Natural killer cell (primary cell): ENCODE measurements around the gene SLC38A9. TPM values are rescaled to one million over a fixed set of nuclear protein-coding genes. Genes with fewer than 3 reads are reported as not detected.

Source experiments
- ATAC-seq, 3 donors: fragments of 150-1000 bp in 2 of 3; fragments of 200-7000 bp in 1 of 3; cut with Tn5 transposase; 1 replicate in 1 of 3; 2 replicates in 2 of 3; pipeline ENCODE4 v1.10.0; 2021; ENCODE audit warnings: mild to moderate bottlenecking in 2 of 3, moderate library complexity in 2 of 3
- DNase-seq, 2 donors: peaks; one replicate each; pipeline versions ENCODE4 v3.0.0 to v3.0.0-alpha.2; 2013 to 2021; ENCODE audit warnings: mixed read lengths in 1 of 2
- H3K27ac ChIP-seq: one replicate; pipeline ENCODE4 v1.5.1; 2013; ENCODE audit warnings: mild to moderate bottlenecking, low read length
- H3K27me3 ChIP-seq: one replicate; pipeline ENCODE4 v1.6.1; 2013; ENCODE audit warnings: low read length; ENCODE audit not compliant: control insufficient read depth, insufficient read depth
- H3K36me3 ChIP-seq: one replicate; pipeline ENCODE4 v1.6.1; 2013; ENCODE audit warnings: low read length; ENCODE audit not compliant: control insufficient read depth, insufficient read depth
- H3K4me1 ChIP-seq: one replicate; pipeline ENCODE4 v1.6.1; 2013; ENCODE audit warnings: low read length; ENCODE audit not compliant: control insufficient read depth, insufficient read depth
- H3K4me3 ChIP-seq: one replicate; pipeline ENCODE4 v1.5.1; 2013; ENCODE audit warnings: low read length
- H3K9me3 ChIP-seq: one replicate; pipeline ENCODE4 v1.6.1; 2013; ENCODE audit warnings: low read length; ENCODE audit not compliant: control insufficient read depth, insufficient read depth
- H3K27ac Mint-ChIP-seq, 2 donors: one replicate each; pipeline ENCODE4 v1.8.0; 2022; ENCODE audit warnings: mild to moderate bottlenecking in 2 of 2, mixed read lengths in 2 of 2, moderate library complexity in 1 of 2
- H3K27me3 Mint-ChIP-seq, 2 donors: one replicate each; pipeline ENCODE4 v1.8.0; 2022; ENCODE audit warnings: low read depth in 2 of 2, mixed read lengths in 2 of 2
- H3K36me3 Mint-ChIP-seq: one replicate; pipeline ENCODE4 v1.8.0; 2022; ENCODE audit warnings: mixed read lengths
- H3K4me1 Mint-ChIP-seq, 2 donors: one replicate each; pipeline ENCODE4 v1.8.0; 2022; ENCODE audit warnings: mixed read lengths in 2 of 2
- H3K4me3 Mint-ChIP-seq: one replicate; pipeline ENCODE4 v1.8.0; 2022; ENCODE audit warnings: mild to moderate bottlenecking, moderate library complexity, mixed read lengths
- H3K9me3 Mint-ChIP-seq, 2 donors: one replicate each; pipeline ENCODE4 v1.8.0; 2022; ENCODE audit warnings: mixed read lengths in 2 of 2
- CTCF ChIP-seq: fragments of 200-600 bp; IDR thresholded peaks from one replicate; pipeline ENCODE4 v1.8.0; 2022; ENCODE audit warnings: antibody characterized with exemption
- WGBS: methylation state at CpG from one replicate; pipeline ENCODE4 v1.1.7; 2013; ENCODE audit warnings: missing lambda C conversion rate; ENCODE audit not compliant: insufficient coverage; 5-methylcytosine and 5-hydroxymethylcytosine counted together
- intact Hi-C: fragments of 100-400 bp; cut with micrococcal nuclease; formaldehyde crosslinking; loops from one replicate; pipeline ENCODE4 v1.14.2; 2022
- total RNA-seq, 4 donors: library from RNA; stranded (reverse); fragments of 120-200 nt in 1 of 4; gene quantifications; one replicate each; pipeline versions ENCODE4 v1.2.3 to v1.2.4, GENCODE V29; 2013 to 2022

The SLC38A9 gene
- total RNA-seq, 3 donors from 2014 or later (not counting 1 experiment from before 2014, with no cell fraction given): 20.6 to 33.9 (median 27.0) TPM

GRCh38 chr5:55585206-55585610 is 126.9 kb downstream of the SLC38A9 start:
- H3K9me3 Mint-ChIP-seq: no peaks in the 10 kb centered on the region

GRCh38 chr5:55584398-55585205 is 127.5 kb downstream of the SLC38A9 start:
- Histone ChIP-seq H3K4me1 (no peaks in the 10 kb centered on the region), H3K9me3 (no peaks in the 10 kb centered on the region), H3K4me3 (no peak overlapping the region), H3K27me3 (no peaks in the 10 kb centered on the region), H3K27ac (no peak overlapping the region), H3K36me3 (no peaks in the 10 kb centered on the region)
- intact Hi-C loops: no loop called here
- DNase-seq (no peak), ATAC-seq (no peak)
- no peak for TF ChIP-seq CTCF
- Mint-ChIP-seq H3K36me3 (no peaks in the 10 kb centered on the region), H3K4me3 (no peak overlapping the region), H3K4me1 (no peaks in the 10 kb centered on the region), H3K27ac (no peak overlapping the region), H3K9me3 (no peaks in the 10 kb centered on the region), H3K27me3 (no peaks in the 10 kb centered on the region)
- 97% methylated on average over 3 of the region's 3 CpGs for WGBS

More at GRCh38 chr5:55585206-55585610, 126.9 kb downstream of the SLC38A9 start:
- Mint-ChIP-seq H3K36me3 (no peaks in the 10 kb centered on the region), H3K27ac (no peak overlapping the region), H3K4me3 (no peak overlapping the region), H3K27me3 (no peaks in the 10 kb centered on the region), H3K4me1 (peaks cover 0 to under 1% of the 10 kb centered on the region in 2 donors)
- DNase-seq (no peak), ATAC-seq (peak in 1 of 3 donors; percentile 5)
- Histone ChIP-seq H3K27me3 (no peaks in the 10 kb centered on the region), H3K9me3 (no peaks in the 10 kb centered on the region), H3K4me3 (no peak overlapping the region), H3K27ac (no peak overlapping the region), H3K36me3 (no peaks in the 10 kb centered on the region), H3K4me1 (no peaks in the 10 kb centered on the region)
- WGBS: 94% methylated on average over 1 of the region's 1 CpG
- TF ChIP-seq CTCF: no peak
- intact Hi-C loops: no loop called here

- no peaks in the 10 kb centered on the region for H3K9me3 Mint-ChIP-seq
- H3K27me3 Mint-ChIP-seq: no peaks in the 10 kb centered on the region
- WGBS: 86% methylated on average over 7 of the region's 9 CpGs
- no peaks in the 10 kb centered on the region for H3K4me1 Mint-ChIP-seq
- ATAC-seq (no peak), DNase-seq (no peak)
- H3K27me3 ChIP-seq: no peaks in the 10 kb centered on the region
- H3K36me3 ChIP-seq: no peaks in the 10 kb centered on the region
- H3K36me3 Mint-ChIP-seq: no peaks in the 10 kb centered on the region
- no peaks in the 10 kb centered on the region for H3K4me1 ChIP-seq
- no peak for TF ChIP-seq CTCF
- no peak overlapping the region for H3K27ac ChIP-seq
- no peaks in the 10 kb centered on the region for H3K9me3 ChIP-seq
- H3K4me3 ChIP-seq: no peak overlapping the region
- intact Hi-C loops: no loop called here
- H3K4me3 Mint-ChIP-seq: no peak overlapping the region
- H3K27ac Mint-ChIP-seq: no peak overlapping the region
Observed at GRCh38 chr5:55583578-55583977, 128.5 kb downstream of the SLC38A9 start.

- H3K27ac ChIP-seq: no peak overlapping the region
- H3K9me3 ChIP-seq: no peaks in the 10 kb centered on the region
- TF ChIP-seq CTCF: no peak
- DNase-seq: peak in 1 of 2 donors; percentile 36
- no peaks in the 10 kb centered on the region for H3K36me3 ChIP-seq
- no peak overlapping the region for H3K27ac Mint-ChIP-seq
- H3K36me3 Mint-ChIP-seq: no peaks in the 10 kb centered on the region
- no peaks in the 10 kb centered on the region for H3K9me3 Mint-ChIP-seq
- H3K27me3 ChIP-seq: no peaks in the 10 kb centered on the region
- no peaks in the 10 kb centered on the region for H3K4me1 ChIP-seq
- no peaks in the 10 kb centered on the region for H3K27me3 Mint-ChIP-seq
- ATAC-seq: no peak
- H3K4me1 Mint-ChIP-seq: no peaks in the 10 kb centered on the region
- H3K4me3 Mint-ChIP-seq: no peak overlapping the region
- no peak overlapping the region for H3K4me3 ChIP-seq
- intact Hi-C loops: no loop called here
- WGBS: 18% methylated on average over 2 of the region's 2 CpGs
Observed at GRCh38 chr5:55582256-55582655, 129.9 kb downstream of the SLC38A9 start.
